ENCODE measurements around the gene HPS5.
A peak's percentile ranks its signal among the peaks of the same experiment; 100 is the strongest.

The HPS5 gene

DNA sequence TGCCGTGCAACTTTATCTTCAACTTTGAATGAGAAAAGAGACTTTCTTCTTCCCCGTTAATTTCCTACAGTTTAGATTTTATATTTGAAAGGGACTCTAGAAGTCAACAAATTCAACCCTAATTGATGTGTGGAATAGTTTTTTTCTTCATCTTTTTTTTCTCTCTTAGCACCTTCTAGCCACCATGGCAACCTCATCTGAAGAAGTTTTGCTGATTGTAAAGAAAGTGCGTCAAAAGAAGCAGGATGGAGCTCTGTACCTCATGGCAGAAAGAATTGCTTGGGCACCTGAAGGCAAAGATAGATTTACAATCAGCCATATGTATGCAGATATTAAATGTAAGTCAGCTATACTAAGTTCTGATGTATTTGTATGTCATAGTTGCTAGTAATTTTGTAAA is 11.0 kb upstream of the HPS5 start:
- no peak for TF ChIP-seq EZH2phosphoT487 (IDR thresholded peaks at IDR 0.05; ENCODE audit: borderline replicate concordance)
- TF ChIP-seq, protein P1, sequence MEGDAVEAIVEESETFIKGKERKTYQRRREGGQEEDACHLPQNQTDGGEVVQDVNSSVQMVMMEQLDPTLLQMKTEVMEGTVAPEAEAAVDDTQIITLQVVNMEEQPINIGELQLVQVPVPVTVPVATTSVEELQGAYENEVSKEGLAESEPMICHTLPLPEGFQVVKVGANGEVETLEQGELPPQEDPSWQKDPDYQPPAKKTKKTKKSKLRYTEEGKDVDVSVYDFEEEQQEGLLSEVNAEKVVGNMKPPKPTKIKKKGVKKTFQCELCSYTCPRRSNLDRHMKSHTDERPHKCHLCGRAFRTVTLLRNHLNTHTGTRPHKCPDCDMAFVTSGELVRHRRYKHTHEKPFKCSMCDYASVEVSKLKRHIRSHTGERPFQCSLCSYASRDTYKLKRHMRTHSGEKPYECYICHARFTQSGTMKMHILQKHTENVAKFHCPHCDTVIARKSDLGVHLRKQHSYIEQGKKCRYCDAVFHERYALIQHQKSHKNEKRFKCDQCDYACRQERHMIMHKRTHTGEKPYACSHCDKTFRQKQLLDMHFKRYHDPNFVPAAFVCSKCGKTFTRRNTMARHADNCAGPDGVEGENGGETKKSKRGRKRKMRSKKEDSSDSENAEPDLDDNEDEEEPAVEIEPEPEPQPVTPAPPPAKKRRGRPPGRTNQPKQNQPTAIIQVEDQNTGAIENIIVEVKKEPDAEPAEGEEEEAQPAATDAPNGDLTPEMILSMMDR (conservative IDR thresholded peaks at IDR 0.05; ENCODE audit: low read length) = no peak
- H3K4me3 ChIP-seq (ENCODE audit: low read length, poor library complexity, severe bottlenecking) = no peak overlapping the region
- H3K36me3 ChIP-seq (ENCODE audit: insufficient read depth, low read length) = peaks cover 54% of the 10 kb centered on the region
- peaks cover 9% of the 10 kb centered on the region for H4K20me1 ChIP-seq (ENCODE audit: insufficient read depth, low read length, poor library complexity, severe bottlenecking)
- H3K4me1 ChIP-seq (ENCODE audit: insufficient read depth, low read length, poor library complexity, severe bottlenecking) = peaks cover 25% of the 10 kb centered on the region
- H3K9me2 ChIP-seq (replicated peaks; ENCODE audit: low read depth, low read length) = no peaks in the 10 kb centered on the region
- H3K27me3 ChIP-seq (ENCODE audit: insufficient read depth, low read length, poor library complexity, severe bottlenecking) = no peaks in the 10 kb centered on the region
- no peak overlapping the region for H3K4me2 ChIP-seq (ENCODE audit: low read depth, low read length, poor library complexity, severe bottlenecking)
- no peak overlapping the region for H2AFZ ChIP-seq (ENCODE audit: low read length)
- H3K9me3 ChIP-seq (ENCODE audit: insufficient read depth, low read depth, low read length) = no peaks in the 10 kb centered on the region
- H3K79me2 ChIP-seq (ENCODE audit: insufficient read depth, low read length) = peaks cover 38% of the 10 kb centered on the region
- H3F3A ChIP-seq (ENCODE audit: low read depth) = 0 out of 2 replicates have a peak, but pooled peaks cover 2% of the 10 kb centered on the region
- no peak overlapping the region for H3K9ac ChIP-seq (ENCODE audit: low read depth, low read length, poor library complexity, severe bottlenecking)

DNA sequence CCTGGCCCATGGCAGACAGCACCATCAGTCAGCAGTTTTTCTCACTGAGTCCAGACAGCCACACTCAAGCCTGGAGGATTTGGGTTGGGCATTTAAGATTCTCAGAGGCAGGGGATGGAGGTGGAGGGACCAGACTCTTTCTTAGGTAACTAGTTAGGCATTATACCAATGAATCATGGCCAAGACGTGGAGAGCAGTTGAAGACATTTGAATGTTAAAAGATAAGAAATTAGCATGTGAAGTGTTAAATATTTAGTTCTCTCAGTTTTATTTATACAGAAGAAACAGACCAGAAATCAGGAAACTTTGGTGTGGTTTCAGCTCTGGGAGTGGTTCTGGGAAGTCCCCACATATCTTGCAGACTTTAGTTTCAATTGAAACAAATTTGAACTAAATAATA is 10.4 kb upstream of the HPS5 start:
- Histone ChIP-seq H2AFZ (ENCODE audit: low read length) (no peak overlapping the region), H4K20me1 (ENCODE audit: insufficient read depth, low read length, poor library complexity, severe bottlenecking) (peaks cover 9% of the 10 kb centered on the region), H3K4me3 (ENCODE audit: low read length, poor library complexity, severe bottlenecking) (no peak overlapping the region), H3F3A (ENCODE audit: low read depth) (0 out of 2 replicates have a peak, but pooled peaks cover 2% of the 10 kb centered on the region), H3K36me3 (ENCODE audit: insufficient read depth, low read length) (peaks cover 50% of the 10 kb centered on the region), H3K79me2 (ENCODE audit: insufficient read depth, low read length) (peaks cover 44% of the 10 kb centered on the region), H3K4me1 (ENCODE audit: insufficient read depth, low read length, poor library complexity, severe bottlenecking) (peaks cover 25% of the 10 kb centered on the region), H3K9ac (ENCODE audit: low read depth, low read length, poor library complexity, severe bottlenecking) (peak overlapping the region; percentile 23), H3K27me3 (ENCODE audit: insufficient read depth, low read length, poor library complexity, severe bottlenecking) (no peaks in the 10 kb centered on the region), H3K9me2 (replicated peaks; ENCODE audit: low read depth, low read length) (no peaks in the 10 kb centered on the region), H3K9me3 (ENCODE audit: insufficient read depth, low read depth, low read length) (no peaks in the 10 kb centered on the region), H3K4me2 (ENCODE audit: low read depth, low read length, poor library complexity, severe bottlenecking) (peak overlapping the region; percentile 34)
- TF ChIP-seq, protein P1 (conservative IDR thresholded peaks at IDR 0.05; ENCODE audit: low read length) = no peak
- TF ChIP-seq EZH2phosphoT487 (IDR thresholded peaks at IDR 0.05; ENCODE audit: borderline replicate concordance) = no peak

DNA sequence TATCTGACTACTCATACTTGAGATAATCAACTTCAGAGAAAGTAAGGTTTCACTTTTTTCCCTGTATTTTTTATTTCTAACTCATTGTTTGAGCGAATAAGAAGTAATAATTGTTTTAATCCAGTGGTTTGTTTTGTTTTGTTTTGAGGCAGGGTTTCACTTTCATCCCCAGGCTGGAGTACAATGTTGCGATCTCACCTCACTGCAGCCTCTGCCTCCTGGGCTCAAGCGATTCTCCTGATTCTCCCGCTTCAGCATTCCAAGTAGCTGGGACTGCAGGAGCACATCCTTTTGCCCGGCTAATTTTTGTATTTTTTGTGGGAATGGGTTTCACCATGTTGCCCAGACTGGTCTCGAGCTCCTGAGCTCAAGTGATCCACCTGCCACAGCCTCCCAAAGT is 9.0 kb upstream of the HPS5 start:
- no peak overlapping the region for H3K9ac ChIP-seq (ENCODE audit: low read depth, low read length, poor library complexity, severe bottlenecking)
- 0 out of 2 replicates have a peak, but pooled peaks cover 2% of the 10 kb centered on the region for H3F3A ChIP-seq (ENCODE audit: low read depth)
- H2AFZ ChIP-seq (ENCODE audit: low read length) = no peak overlapping the region
- H3K4me2 ChIP-seq (ENCODE audit: low read depth, low read length, poor library complexity, severe bottlenecking) = no peak overlapping the region
- H3K79me2 ChIP-seq (ENCODE audit: insufficient read depth, low read length) = peaks cover 57% of the 10 kb centered on the region
- no peak overlapping the region for H3K4me3 ChIP-seq (ENCODE audit: low read length, poor library complexity, severe bottlenecking)
- TF ChIP-seq, protein P1 (conservative IDR thresholded peaks at IDR 0.05; ENCODE audit: low read length) = no peak
- TF ChIP-seq EZH2phosphoT487 (IDR thresholded peaks at IDR 0.05; ENCODE audit: borderline replicate concordance) = no peak
- no peaks in the 10 kb centered on the region for H3K9me2 ChIP-seq (replicated peaks; ENCODE audit: low read depth, low read length)
- H3K27me3 ChIP-seq (ENCODE audit: insufficient read depth, low read length, poor library complexity, severe bottlenecking) = no peaks in the 10 kb centered on the region
- no peaks in the 10 kb centered on the region for H3K9me3 ChIP-seq (ENCODE audit: insufficient read depth, low read depth, low read length)
- H4K20me1 ChIP-seq (ENCODE audit: insufficient read depth, low read length, poor library complexity, severe bottlenecking) = peaks cover 9% of the 10 kb centered on the region
- H3K36me3 ChIP-seq (ENCODE audit: insufficient read depth, low read length) = peaks cover 37% of the 10 kb centered on the region
- peaks cover 31% of the 10 kb centered on the region for H3K4me1 ChIP-seq (ENCODE audit: insufficient read depth, low read length, poor library complexity, severe bottlenecking)
